SK-N-SH (cell line): ENCODE measurements around the gene RAMP3.

Experiments used
- EP300 ChIP-seq, 2 experiments: IDR thresholded peaks; 2 replicates each; pipeline versions ENCODE4 v1.4.0 to v1.6.1; 2012; ENCODE audit warnings: borderline replicate concordance in 1 of 2, low read depth in 1 of 2, low read length in 1 of 2
- GABPA ChIP-seq: IDR thresholded peaks from 2 replicates; pipeline ENCODE4 v1.4.0; 2012; ENCODE audit warnings: low read depth, mild to moderate bottlenecking
- POLR2AphosphoS5 ChIP-seq: IDR thresholded peaks from 2 replicates; pipeline ENCODE4 v1.6.1; 2012; ENCODE audit warnings: low read depth, low read length
- RAD21 ChIP-seq: IDR thresholded peaks from 2 replicates; pipeline ENCODE4 v1.6.1; 2012; ENCODE audit warnings: mild to moderate bottlenecking, low read length
- RCOR1 ChIP-seq: fragments of 150-350 bp; IDR thresholded peaks from 2 replicates; pipeline ENCODE4 v1.6.1; 2017; ENCODE audit warnings: antibody characterized with exemption, low read length
- RFX5 ChIP-seq: IDR thresholded peaks from 2 replicates; pipeline ENCODE4 v1.6.1; 2012; ENCODE audit warnings: mild to moderate bottlenecking, improper control_type of control experiment, low read length
- RXRA ChIP-seq: IDR thresholded peaks from 2 replicates; pipeline ENCODE4 v1.4.0; 2012; ENCODE audit warnings: low read depth, mild to moderate bottlenecking, borderline replicate concordance
- TEAD4 ChIP-seq: IDR thresholded peaks from 2 replicates; pipeline ENCODE4 v1.4.0; 2012; ENCODE audit warnings: mild to moderate bottlenecking, borderline replicate concordance; ENCODE audit not compliant: insufficient read depth
- TF ChIP-seq, protein P1 (sequence below): fragments of 200-600 bp; sonication (generic); IDR thresholded peaks from 2 replicates; pipeline ENCODE4 v1.6.1; 2017; ENCODE audit warnings: antibody characterized with exemption, mild to moderate bottlenecking, moderate library complexity

DNA sequence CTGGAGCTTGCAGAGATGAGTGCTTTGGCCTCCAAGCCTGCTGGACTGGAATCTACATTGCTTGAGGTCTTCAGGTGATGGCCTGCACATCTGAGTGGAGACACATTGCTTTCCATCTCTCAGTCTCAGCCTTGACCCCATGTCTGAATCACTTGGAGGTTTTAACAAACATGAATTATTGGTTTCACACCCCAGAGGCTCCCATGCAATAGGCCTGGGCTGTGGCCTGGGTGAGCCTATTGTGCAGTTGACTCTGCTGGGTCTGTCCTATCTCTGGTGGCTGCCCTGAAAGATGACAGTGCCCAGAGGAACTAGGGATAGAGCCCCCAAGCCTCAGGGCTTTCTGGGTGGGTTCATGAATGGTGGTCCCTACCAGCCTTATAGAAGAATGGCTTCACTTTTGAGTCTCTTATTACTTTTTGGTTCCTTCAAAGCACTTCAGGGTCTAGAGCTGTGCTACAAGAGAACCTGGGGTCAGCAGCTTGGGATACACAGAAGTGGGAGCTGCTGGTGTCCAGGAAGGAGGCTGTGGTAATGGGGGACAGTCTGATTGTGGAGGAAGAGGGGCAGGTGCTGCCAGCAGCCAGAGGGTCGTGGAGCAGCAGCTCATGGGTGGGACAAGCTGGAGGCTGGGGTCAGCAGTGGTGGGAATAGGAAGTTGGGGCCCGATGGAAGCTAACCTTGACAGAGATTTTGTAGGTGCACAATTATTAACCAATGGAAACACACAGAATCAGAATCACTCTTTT, 5.5 kb downstream of the RAMP3 start:
- TF ChIP-seq, protein P1, sequence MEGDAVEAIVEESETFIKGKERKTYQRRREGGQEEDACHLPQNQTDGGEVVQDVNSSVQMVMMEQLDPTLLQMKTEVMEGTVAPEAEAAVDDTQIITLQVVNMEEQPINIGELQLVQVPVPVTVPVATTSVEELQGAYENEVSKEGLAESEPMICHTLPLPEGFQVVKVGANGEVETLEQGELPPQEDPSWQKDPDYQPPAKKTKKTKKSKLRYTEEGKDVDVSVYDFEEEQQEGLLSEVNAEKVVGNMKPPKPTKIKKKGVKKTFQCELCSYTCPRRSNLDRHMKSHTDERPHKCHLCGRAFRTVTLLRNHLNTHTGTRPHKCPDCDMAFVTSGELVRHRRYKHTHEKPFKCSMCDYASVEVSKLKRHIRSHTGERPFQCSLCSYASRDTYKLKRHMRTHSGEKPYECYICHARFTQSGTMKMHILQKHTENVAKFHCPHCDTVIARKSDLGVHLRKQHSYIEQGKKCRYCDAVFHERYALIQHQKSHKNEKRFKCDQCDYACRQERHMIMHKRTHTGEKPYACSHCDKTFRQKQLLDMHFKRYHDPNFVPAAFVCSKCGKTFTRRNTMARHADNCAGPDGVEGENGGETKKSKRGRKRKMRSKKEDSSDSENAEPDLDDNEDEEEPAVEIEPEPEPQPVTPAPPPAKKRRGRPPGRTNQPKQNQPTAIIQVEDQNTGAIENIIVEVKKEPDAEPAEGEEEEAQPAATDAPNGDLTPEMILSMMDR = no peak
- no peak for TF ChIP-seq RXRA
- TF ChIP-seq RFX5 = no peak
- no peak for TF ChIP-seq TEAD4
- TF ChIP-seq POLR2AphosphoS5 = no peak
- no peak for TF ChIP-seq RAD21
- TF ChIP-seq EP300 (IDR thresholded peaks at IDR 0.05; ENCODE audit: borderline replicate concordance in 1 of 2, low read depth in 1 of 2, low read length in 1 of 2) = no peak
- TF ChIP-seq GABPA = no peak
- no peak for TF ChIP-seq RCOR1
